ENCODE data around the gene RPP30. TPM values are rescaled to one million over a fixed set of nuclear protein-coding genes. Genes with fewer than 3 reads are reported as not detected.

RPP30 gene
- total and polyA plus RNA-seq, 2 of the 13 experiments (the other 11 are each of a cell fraction or from before 2014, with no cell fraction given) = 27.1 to 65.0 TPM

GRCh38 chr10:90920986-90921666 lies 49.4 kb downstream of the RPP30 start, which contains the start of gene ANKRD1 (continued):
- peak; percentile 48; the same call in 1 of the 2 replicates for TF ChIP-seq NCOR1 (IDR thresholded peaks at IDR 0.05; ENCODE audit: borderline replicate concordance, low read length)
- no peak for TF ChIP-seq NR0B2 (CRISPR knock-in tag; IDR thresholded peaks at IDR 0.05)
- no peak for TF ChIP-seq USF2 (IDR thresholded peaks at IDR 0.05; ENCODE audit: low read depth, low read length)
- no peak for TF ChIP-seq USF2 (CRISPR knock-in tag; IDR thresholded peaks at IDR 0.05; ENCODE audit: borderline replicate concordance)
- TF ChIP-seq ASH2L (IDR thresholded peaks at IDR 0.05; ENCODE audit: insufficient read length, low read depth, low read length) = peak; percentile 59
- TF ChIP-seq ARID4A (CRISPR knock-in tag; IDR thresholded peaks at IDR 0.05; ENCODE audit: borderline replicate concordance) = peak; percentile 28; the same call in 1 of the 2 replicates
- TF ChIP-seq ZBTB2 (CRISPR knock-in tag; IDR thresholded peaks at IDR 0.05; ENCODE audit: low read depth) = no peak
- TF ChIP-seq YEATS4 (CRISPR knock-in tag; IDR thresholded peaks at IDR 0.05; ENCODE audit: borderline replicate concordance) = no peak
- no peak for TF ChIP-seq ADNP (CRISPR knock-in tag; IDR thresholded peaks at IDR 0.05)
- TF ChIP-seq MEIS2 (CRISPR knock-in tag; IDR thresholded peaks at IDR 0.05) = peak; percentile 96
- no peak for TF ChIP-seq SMAD1 (CRISPR knock-in tag; IDR thresholded peaks at IDR 0.05; ENCODE audit: borderline replicate concordance, low read depth)
- peak; percentile 95 for TF ChIP-seq ZNF362 (CRISPR knock-in tag; IDR thresholded peaks at IDR 0.05; ENCODE audit: borderline replicate concordance)
- TF ChIP-seq PHF21A (CRISPR knock-in tag; IDR thresholded peaks at IDR 0.05) = peak; percentile 54; the same call in 1 of the 2 replicates
- TF ChIP-seq NR2F6 (IDR thresholded peaks at IDR 0.05) = peak; percentile 32; the same call in 1 of the 2 replicates
- peak; percentile 67 for TF ChIP-seq NR2F6 (CRISPR knock-in tag; IDR thresholded peaks at IDR 0.05)
- TF ChIP-seq DMTF1 (CRISPR knock-in tag; IDR thresholded peaks at IDR 0.05) = no peak
- no peak for TF ChIP-seq HOXA7 (CRISPR knock-in tag; IDR thresholded peaks at IDR 0.05)

All from HepG2 (cell line).